ENCODE measurements around the gene SPIN1.

SPIN1 gene

DNA sequence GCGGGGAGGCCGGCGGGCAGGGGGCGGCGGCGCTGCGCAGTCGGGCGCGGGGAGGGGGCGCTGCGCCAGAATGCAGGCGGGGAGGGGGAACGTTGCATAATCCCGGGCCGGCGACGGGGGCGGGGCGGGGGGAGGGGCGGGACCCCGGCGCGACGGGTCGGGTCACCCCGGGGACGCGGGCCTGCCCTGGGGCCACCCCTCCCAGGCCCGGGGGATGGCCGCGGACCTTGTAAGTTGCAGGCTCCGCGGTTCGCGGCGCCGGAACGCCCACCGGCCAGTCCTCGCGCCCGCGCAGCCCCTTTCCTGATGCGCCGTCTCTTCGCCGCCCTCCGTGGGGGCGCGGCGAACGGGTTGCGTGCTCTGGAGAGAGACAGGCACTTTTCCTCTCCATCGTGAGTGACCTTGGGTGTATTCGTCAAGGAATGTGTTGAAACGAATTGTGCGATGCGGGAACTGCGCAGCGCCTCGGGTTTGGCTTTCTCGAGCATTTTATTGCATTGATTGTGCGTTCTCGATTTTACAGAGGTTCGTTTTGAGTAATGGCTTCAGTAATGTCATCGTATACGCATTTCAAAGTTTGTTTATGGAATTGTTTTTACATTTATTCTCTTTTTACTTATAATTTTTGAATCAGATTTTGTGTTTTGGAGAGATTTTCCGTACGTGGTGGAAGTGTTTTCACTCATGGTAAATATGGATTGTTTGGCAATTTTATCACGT is 802 bp downstream of the SPIN1 start:
- TF ChIP-seq, protein P1, sequence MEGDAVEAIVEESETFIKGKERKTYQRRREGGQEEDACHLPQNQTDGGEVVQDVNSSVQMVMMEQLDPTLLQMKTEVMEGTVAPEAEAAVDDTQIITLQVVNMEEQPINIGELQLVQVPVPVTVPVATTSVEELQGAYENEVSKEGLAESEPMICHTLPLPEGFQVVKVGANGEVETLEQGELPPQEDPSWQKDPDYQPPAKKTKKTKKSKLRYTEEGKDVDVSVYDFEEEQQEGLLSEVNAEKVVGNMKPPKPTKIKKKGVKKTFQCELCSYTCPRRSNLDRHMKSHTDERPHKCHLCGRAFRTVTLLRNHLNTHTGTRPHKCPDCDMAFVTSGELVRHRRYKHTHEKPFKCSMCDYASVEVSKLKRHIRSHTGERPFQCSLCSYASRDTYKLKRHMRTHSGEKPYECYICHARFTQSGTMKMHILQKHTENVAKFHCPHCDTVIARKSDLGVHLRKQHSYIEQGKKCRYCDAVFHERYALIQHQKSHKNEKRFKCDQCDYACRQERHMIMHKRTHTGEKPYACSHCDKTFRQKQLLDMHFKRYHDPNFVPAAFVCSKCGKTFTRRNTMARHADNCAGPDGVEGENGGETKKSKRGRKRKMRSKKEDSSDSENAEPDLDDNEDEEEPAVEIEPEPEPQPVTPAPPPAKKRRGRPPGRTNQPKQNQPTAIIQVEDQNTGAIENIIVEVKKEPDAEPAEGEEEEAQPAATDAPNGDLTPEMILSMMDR (conservative IDR thresholded peaks at IDR 0.05) = peak; percentile 62
- peak overlapping the region; percentile 92 for H3K27ac ChIP-seq

GRCh38 chr9:88390371-88390990 is 2.2 kb downstream of the SPIN1 start:
- H3K27ac ChIP-seq = no peak overlapping the region; the same call in 1 of the 2 replicates
- TF ChIP-seq, protein P1 (conservative IDR thresholded peaks at IDR 0.05) = no peak

DNA sequence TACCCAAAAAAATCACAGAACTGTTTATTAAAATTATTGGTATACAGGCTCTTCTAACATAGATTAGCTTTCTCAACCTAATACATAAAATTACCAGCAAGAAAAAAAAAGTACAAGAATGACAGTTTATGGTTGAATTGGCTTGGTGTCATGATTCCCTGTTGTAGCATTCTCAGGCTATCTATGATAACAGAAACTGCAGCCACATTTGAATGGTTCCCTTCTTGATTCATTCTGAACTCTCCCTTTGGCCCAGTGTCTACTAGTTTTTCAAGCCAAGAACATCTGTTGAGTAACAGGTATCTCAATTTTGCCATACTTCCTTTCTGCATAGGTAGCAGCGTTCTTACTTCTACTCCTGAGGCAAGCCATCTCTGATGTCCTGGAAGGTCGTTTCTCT is 3.0 kb downstream of the SPIN1 start:
- H3K27ac ChIP-seq = no peak overlapping the region
- TF ChIP-seq, protein P1 (conservative IDR thresholded peaks at IDR 0.05) = no peak

- TF ChIP-seq, protein P1 (conservative IDR thresholded peaks at IDR 0.05) = no peak
- H3K27ac ChIP-seq = peak overlapping the region; percentile 35; the same call in 1 of the 2 replicates
Observed at GRCh38 chr9:88391921-88392320, 3.7 kb downstream of the SPIN1 start.

- TF ChIP-seq, protein P1 (conservative IDR thresholded peaks at IDR 0.05) = no peak
- peak overlapping the region; percentile 35; the same call in 1 of the 2 replicates for H3K27ac ChIP-seq
Observed at GRCh38 chr9:88392549-88392948, 4.3 kb downstream of the SPIN1 start.

DNA sequence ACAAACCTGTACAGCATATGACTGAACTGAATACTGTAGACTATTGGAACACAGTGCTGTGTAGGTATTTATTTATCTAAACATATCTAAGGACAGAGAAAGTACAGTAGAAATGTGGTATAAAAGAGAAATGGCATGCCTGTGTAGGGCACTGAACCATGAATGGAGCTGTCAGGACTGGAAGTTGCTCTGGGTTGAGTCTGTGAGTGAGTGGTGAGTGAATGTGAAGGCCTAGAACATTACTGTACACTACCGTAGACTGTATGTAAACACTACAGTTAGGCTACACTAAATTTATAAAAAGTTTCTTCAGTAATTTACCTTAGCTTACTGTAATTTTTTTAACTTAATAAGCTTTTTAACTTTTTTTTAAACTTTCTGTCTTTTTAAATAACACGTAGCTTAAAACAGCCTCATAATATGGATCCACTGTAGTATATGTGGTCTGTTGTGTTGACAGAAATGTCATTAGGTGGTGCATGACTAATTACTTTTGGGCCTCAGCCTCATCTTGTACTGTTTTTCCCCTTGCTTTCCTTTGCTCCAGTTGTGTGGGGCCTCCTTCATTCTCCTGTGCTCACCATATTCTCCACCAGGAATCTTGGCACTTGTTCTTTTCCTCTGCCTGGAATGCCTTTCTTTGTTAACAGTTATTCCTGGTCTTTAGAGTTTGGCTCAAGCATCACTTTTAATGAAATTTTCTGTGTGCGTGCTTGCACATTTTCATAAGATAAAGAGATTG is 8.8 kb downstream of the SPIN1 start:
- TF ChIP-seq, protein P1 (conservative IDR thresholded peaks at IDR 0.05) = no peak
- no peak overlapping the region for H3K27ac ChIP-seq

- H3K27ac ChIP-seq = no peak overlapping the region
- TF ChIP-seq, protein P1 (conservative IDR thresholded peaks at IDR 0.05) = no peak
Observed at GRCh38 chr9:88398016-88398415, 9.8 kb downstream of the SPIN1 start.

Measured in VCaP (cell line).